ENCODE results near the gene KAT6B.
A peak's percentile ranks its signal among the peaks of the same experiment; 100 is the strongest.

Gene KAT6B

GRCh38 chr10:74991435-74991834, 165.0 kb downstream of the KAT6B start:
- DNase-seq: peak; percentile 50

GRCh38 chr10:74992068-74992467, 165.7 kb downstream of the KAT6B start:
- no peak for DNase-seq

- DNase-seq: no peak
Measured at GRCh38 chr10:74993649-74994048, 167.2 kb downstream of the KAT6B start.

GRCh38 chr10:74994854-74995253, 168.5 kb downstream of the KAT6B start:
- no peak for DNase-seq

GRCh38 chr10:74995806-74996205, 169.4 kb downstream of the KAT6B start:
- no peak for DNase-seq

- DNase-seq: no peak
Measured at GRCh38 chr10:74997163-74997562, 170.8 kb downstream of the KAT6B start.

GRCh38 chr10:75000748-75001321, 174.4 kb downstream of the KAT6B start:
- DNase-seq: no peak

- DNase-seq: no peak
Measured at GRCh38 chr10:75001715-75002350, 175.4 kb downstream of the KAT6B start.

- no peak for DNase-seq
Measured at GRCh38 chr10:75002351-75002725, 175.9 kb downstream of the KAT6B start.

- no peak for DNase-seq
Measured at GRCh38 chr10:75002967-75003594, 176.7 kb downstream of the KAT6B start.

GRCh38 chr10:75003891-75004290, 177.5 kb downstream of the KAT6B start:
- DNase-seq: no peak

- no peak for DNase-seq
Measured at GRCh38 chr10:75007646-75008045, 181.2 kb downstream of the KAT6B start.

GRCh38 chr10:75008952-75009351, 182.6 kb downstream of the KAT6B start:
- no peak for DNase-seq

GRCh38 chr10:75009426-75009825, 183.0 kb downstream of the KAT6B start:
- no peak for DNase-seq

- DNase-seq: no peak
Measured at GRCh38 chr10:75010373-75010772, 184.0 kb downstream of the KAT6B start.

GRCh38 chr10:75011221-75011620, 184.8 kb downstream of the KAT6B start:
- DNase-seq: no peak

GRCh38 chr10:75012471-75012870, 186.1 kb downstream of the KAT6B start:
- DNase-seq: no peak

- no peak for DNase-seq
Measured at GRCh38 chr10:75013007-75013406, 186.6 kb downstream of the KAT6B start.

- DNase-seq: no peak
Measured at GRCh38 chr10:75013522-75013921, 187.1 kb downstream of the KAT6B start.

GRCh38 chr10:75014516-75015230, 188.3 kb downstream of the KAT6B start:
- DNase-seq: no peak

- no peak for DNase-seq
Measured at GRCh38 chr10:75015442-75015841, 189.0 kb downstream of the KAT6B start.

- no peak for DNase-seq
Measured at GRCh38 chr10:75016325-75016724, 189.9 kb downstream of the KAT6B start.

GRCh38 chr10:75018251-75018650, 191.9 kb downstream of the KAT6B start:
- no peak for DNase-seq

Data from kidney glomerular epithelial cell (primary cell).